A673 (cell line): Measurements from ENCODE around the gene TNS3. TPM values are rescaled to one million over a fixed set of nuclear protein-coding genes. Genes with fewer than 3 reads are reported as not detected.

ENCODE experiments used
- BruUV-seq: library from RNA; stranded (reverse); fragments of 400-500 nt; replicated peaks from 2 replicates; lab custom pipeline; 2021; lab: Mats Ljungman, UMichigan
- CTCF ChIA-PET: fragments of 300-600 bp; sonication (Branson Sonifier 250); formaldehyde crosslinking; loops from one replicate; lab custom pipeline; 2022; ENCODE audit warnings: antibody characterized with exemption; lab: Charles Lee
- POLR2A ChIA-PET: fragments of 300-600 bp; sonication (Branson Sonifier 250); formaldehyde crosslinking; loops from one replicate; lab custom pipeline; 2022; ENCODE audit warnings: antibody characterized with exemption; ENCODE audit not compliant: low non-redundant PET; lab: Charles Lee
- DNase-seq: peaks from one replicate; pipeline ENCODE4 v3.0.0-alpha.2; 2015; ENCODE audit warnings: low spot score
- H3K27ac ChIP-seq: fragments of 200-600 bp; sonication (generic); 2 replicates; pipeline ENCODE4 v1.5.1; 2016; ENCODE audit warnings: mixed run types, low read depth, mild to moderate bottlenecking, mixed read lengths, antibody characterized with exemption, low read length; ENCODE audit not compliant: poor library complexity, severe bottlenecking
- H3K27me3 ChIP-seq: fragments of 200-600 bp; sonication (generic); replicated peaks from 2 replicates; pipeline ENCODE4 v1.6.1; 2017; ENCODE audit warnings: mixed run types, low read depth, mild to moderate bottlenecking, mixed read lengths, antibody characterized with exemption, low read length; ENCODE audit not compliant: insufficient read depth, poor library complexity
- H3K36me3 ChIP-seq: fragments of 200-600 bp; sonication (generic); 2 replicates; pipeline ENCODE4 v1.6.1; 2016; ENCODE audit warnings: mixed run types, mild to moderate bottlenecking, mixed read lengths, antibody characterized with exemption, low read length; ENCODE audit not compliant: insufficient read depth, poor library complexity, severe bottlenecking
- H3K4me1 ChIP-seq: fragments of 200-600 bp; sonication (generic); 2 replicates; pipeline ENCODE4 v1.6.1; 2017; ENCODE audit warnings: mixed run types, mild to moderate bottlenecking, mixed read lengths, antibody characterized with exemption, low read length; ENCODE audit not compliant: insufficient read depth, poor library complexity, severe bottlenecking
- H3K4me3 ChIP-seq: fragments of 200-600 bp; sonication (generic); 2 replicates; pipeline ENCODE4 v1.5.1; 2016; ENCODE audit warnings: low read depth, mixed run types, mild to moderate bottlenecking, mixed read lengths, low read length; ENCODE audit not compliant: poor library complexity, severe bottlenecking
- H3K9me3 ChIP-seq: fragments of 200-600 bp; sonication (generic); 2 replicates; pipeline ENCODE4 v1.6.1; 2016; ENCODE audit warnings: mixed run types, low read depth, mild to moderate bottlenecking, mixed read lengths, antibody characterized with exemption, low read length; ENCODE audit not compliant: poor library complexity, severe bottlenecking
- CTCF ChIP-seq: fragments of 300-800, 200-600 bp; sonication (generic); conservative IDR thresholded peaks from 2 replicates; pipeline ENCODE4 v1.5.1; 2017; ENCODE audit warnings: low read depth, mild to moderate bottlenecking, antibody characterized with exemption, low read length, moderate library complexity, mixed read lengths
- EZH2 ChIP-seq: fragments of 200-600 bp; sonication (generic); IDR thresholded peaks from 2 replicates; pipeline ENCODE4 v1.6.1; 2017; ENCODE audit warnings: borderline replicate concordance, low read depth, mild to moderate bottlenecking, mixed read lengths, antibody characterized with exemption, low read length; ENCODE audit not compliant: poor library complexity, severe bottlenecking
- intact Hi-C: fragments of 100-400 bp; cut with micrococcal nuclease; formaldehyde crosslinking; loops from one replicate; pipeline ENCODE4 v1.10.0; 2022; ENCODE audit not compliant: unreplicated experiment
- total RNA-seq: library from RNA; stranded (reverse); gene quantifications from 2 replicates; pipeline ENCODE4 v1.2.3, GENCODE V29; 2021

TNS3 gene
- total RNA-seq, 1 experiment from 2014 or later, result not detected

- Histone ChIP-seq H3K4me1 (no peaks in the 10 kb centered on the region), H3K27me3 (peaks cover 18% of the 10 kb centered on the region), H3K27ac (no peak overlapping the region), H3K36me3 (no peaks in the 10 kb centered on the region), H3K9me3 (no peaks in the 10 kb centered on the region), H3K4me3 (no peak overlapping the region)
- BruUV-seq, result no TSS peak
- no peak for DNase-seq
- POLR2A ChIA-PET, result no interaction called here
- TF ChIP-seq EZH2 (no peak), CTCF (no peak)
- intact Hi-C loops, result no loop called here
- CTCF ChIA-PET, result no interaction called here
Observed at GRCh38 chr7:47458486-47458885, 123.4 kb downstream of the TNS3 start.

- H3K9me3 ChIP-seq, result no peaks in the 10 kb centered on the region
- H3K4me1 ChIP-seq, result no peaks in the 10 kb centered on the region
- POLR2A ChIA-PET, result no interaction called here
- peaks cover 15% of the 10 kb centered on the region for H3K27me3 ChIP-seq
- intact Hi-C loops, result no loop called here
- TF ChIP-seq EZH2 (no peak), CTCF (no peak)
- no peak overlapping the region for H3K4me3 ChIP-seq
- H3K27ac ChIP-seq, result no peak overlapping the region
- no TSS peak for BruUV-seq
- no peak for DNase-seq
- H3K36me3 ChIP-seq, result no peaks in the 10 kb centered on the region
- CTCF ChIA-PET, result no interaction called here
Observed at GRCh38 chr7:47458057-47458456, 123.9 kb downstream of the TNS3 start.

GRCh38 chr7:47456210-47456955 is 125.5 kb downstream of the TNS3 start:
- TF ChIP-seq CTCF (no peak), EZH2 (no peak)
- intact Hi-C loops, result no loop called here
- BruUV-seq, result no TSS peak
- no peak for DNase-seq
- no peak overlapping the region for H3K4me3 ChIP-seq
- ChIA-PET POLR2A (no interaction called here), CTCF (no interaction called here)
- no peak overlapping the region for H3K27ac ChIP-seq
- no peaks in the 10 kb centered on the region for H3K9me3 ChIP-seq
- peaks cover 7% of the 10 kb centered on the region for H3K27me3 ChIP-seq
- no peaks in the 10 kb centered on the region for H3K4me1 ChIP-seq
- H3K36me3 ChIP-seq, result no peaks in the 10 kb centered on the region
